ENCODE results near the gene MBNL1. TPM values are rescaled to one million over a fixed set of nuclear protein-coding genes. Genes with fewer than 3 reads are reported as not detected.

The MBNL1 gene
- total and polyA plus RNA-seq, 11 donors: 46.8 to 416 (median 189) TPM

DNA sequence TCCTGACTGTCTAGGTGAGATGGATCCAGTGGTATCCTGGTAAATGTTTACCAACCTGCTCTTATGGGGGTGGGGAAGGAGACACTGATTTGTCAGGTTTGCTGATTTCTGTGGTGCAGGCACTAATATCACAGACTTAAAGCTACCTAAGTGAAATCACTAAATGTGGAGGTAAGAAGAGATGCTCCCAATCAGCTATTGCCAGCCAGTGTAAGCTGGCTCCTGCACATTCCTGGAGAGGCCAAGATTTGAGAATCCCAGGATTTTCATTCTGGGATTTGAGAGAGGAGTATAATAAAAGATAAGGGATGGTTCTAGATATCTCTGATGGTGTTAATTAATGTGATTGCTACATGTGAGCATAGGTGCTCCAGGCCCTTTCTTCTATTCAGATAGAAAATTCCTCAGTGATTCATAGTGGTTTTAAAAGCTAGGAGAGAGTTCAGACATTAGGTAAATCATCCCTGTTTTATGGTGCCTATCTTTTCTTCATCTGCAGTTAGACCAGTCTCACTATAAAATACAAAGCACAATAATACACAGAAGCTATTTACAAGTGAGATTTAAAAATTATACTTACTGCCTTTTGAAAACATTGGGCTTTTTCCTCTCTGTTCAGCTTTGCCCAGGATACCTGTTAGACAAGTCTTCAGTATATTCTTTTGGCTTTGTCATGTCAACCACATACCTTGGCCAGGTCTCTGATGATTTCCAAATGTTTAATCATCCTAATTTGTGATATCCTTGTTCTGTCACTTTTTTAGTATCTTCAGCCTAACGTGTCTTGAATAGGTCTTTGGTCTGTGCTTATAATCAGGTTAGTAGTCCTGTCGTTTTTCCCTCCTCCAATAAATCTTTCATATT is 90.9 kb downstream of the MBNL1 start:
- no peak for DNase-seq
- Histone ChIP-seq H3K4me3 (no peak overlapping the region), H3K27me3 (no peaks in the 10 kb centered on the region), H3K9me3 (no peaks in the 10 kb centered on the region), H3K4me1 (peaks cover 0 to 88% (median 59%) of the 10 kb centered on the region in 12 donors), H3K27ac (peak overlapping the region in 2 of 12 donors; percentile 7 to 51), H3K36me3 (peaks cover 0 to 11% (median 0%) of the 10 kb centered on the region in 9 donors)
- ATAC-seq: no peak
- TF ChIP-seq, protein P1, sequence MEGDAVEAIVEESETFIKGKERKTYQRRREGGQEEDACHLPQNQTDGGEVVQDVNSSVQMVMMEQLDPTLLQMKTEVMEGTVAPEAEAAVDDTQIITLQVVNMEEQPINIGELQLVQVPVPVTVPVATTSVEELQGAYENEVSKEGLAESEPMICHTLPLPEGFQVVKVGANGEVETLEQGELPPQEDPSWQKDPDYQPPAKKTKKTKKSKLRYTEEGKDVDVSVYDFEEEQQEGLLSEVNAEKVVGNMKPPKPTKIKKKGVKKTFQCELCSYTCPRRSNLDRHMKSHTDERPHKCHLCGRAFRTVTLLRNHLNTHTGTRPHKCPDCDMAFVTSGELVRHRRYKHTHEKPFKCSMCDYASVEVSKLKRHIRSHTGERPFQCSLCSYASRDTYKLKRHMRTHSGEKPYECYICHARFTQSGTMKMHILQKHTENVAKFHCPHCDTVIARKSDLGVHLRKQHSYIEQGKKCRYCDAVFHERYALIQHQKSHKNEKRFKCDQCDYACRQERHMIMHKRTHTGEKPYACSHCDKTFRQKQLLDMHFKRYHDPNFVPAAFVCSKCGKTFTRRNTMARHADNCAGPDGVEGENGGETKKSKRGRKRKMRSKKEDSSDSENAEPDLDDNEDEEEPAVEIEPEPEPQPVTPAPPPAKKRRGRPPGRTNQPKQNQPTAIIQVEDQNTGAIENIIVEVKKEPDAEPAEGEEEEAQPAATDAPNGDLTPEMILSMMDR (IDR thresholded peaks at IDR 0.05): no peak
- no peak for TF ChIP-seq POLR2A (IDR thresholded peaks at IDR 0.05)
- WGBS, 4 donors: 37 to 48% (median 44%) methylated on average over 2 of the region's 2 CpGs
- intact Hi-C loops (cut with DNase I): no loop called here

DNA sequence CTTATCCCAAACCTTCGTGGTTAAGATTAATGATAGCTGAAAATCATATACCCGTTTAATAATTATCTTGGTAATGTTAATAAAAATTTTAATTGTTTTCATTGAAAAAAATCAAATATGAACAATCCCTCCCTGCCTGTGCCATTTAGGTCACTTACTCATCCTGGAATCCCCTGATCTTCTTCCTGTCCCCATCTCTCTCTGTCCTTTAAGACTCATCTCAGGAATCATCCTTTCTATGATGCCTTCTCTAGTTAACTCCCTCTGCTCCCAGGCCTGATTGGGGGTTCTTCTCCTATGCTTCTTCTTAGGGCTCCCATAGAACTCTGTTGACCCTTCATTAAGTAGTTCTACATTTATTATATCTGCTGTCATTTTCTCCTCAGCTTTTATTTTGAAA is 91.6 kb downstream of the MBNL1 start:
- peaks cover 0 to 93% (median 64%) of the 10 kb centered on the region in 12 donors for H3K4me1 ChIP-seq
- peaks cover 0 to 11% (median 0%) of the 10 kb centered on the region in 9 donors for H3K36me3 ChIP-seq
- no peaks in the 10 kb centered on the region for H3K9me3 ChIP-seq
- TF ChIP-seq POLR2A (IDR thresholded peaks at IDR 0.05): no peak
- TF ChIP-seq, protein P1 (IDR thresholded peaks at IDR 0.05): no peak
- H3K27ac ChIP-seq: peak overlapping the region in 1 of 12 donors; percentile 51
- no peak overlapping the region for H3K4me3 ChIP-seq
- no peaks in the 10 kb centered on the region for H3K27me3 ChIP-seq
- WGBS, 4 donors: 67 to 82% (median 76%) methylated on average over 2 of the region's 2 CpGs
- intact Hi-C loops (cut with DNase I): no loop called here
- DNase-seq: no peak
- no peak for ATAC-seq

DNA sequence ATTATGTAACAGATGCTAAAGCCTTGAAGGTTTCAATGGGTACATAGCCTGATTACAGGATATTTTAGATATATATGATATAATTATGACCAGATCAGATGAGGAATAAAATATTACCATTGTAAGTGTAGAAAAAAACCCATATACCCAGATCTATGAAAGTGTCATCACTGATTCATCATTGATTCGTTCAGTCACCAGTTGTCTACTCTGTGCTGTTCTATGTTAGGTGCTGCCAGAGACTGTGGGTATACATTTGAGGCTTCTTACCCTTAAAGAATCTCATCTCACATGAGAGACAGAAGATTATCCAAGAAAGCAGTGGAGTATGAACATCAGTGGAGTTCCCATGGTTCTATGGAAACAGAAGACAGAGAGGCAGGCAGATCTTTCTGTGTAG is 92.2 kb downstream of the MBNL1 start:
- Histone ChIP-seq H3K27ac (no peak overlapping the region), H3K27me3 (no peaks in the 10 kb centered on the region), H3K4me1 (peaks cover 0 to 93% (median 63%) of the 10 kb centered on the region in 12 donors), H3K9me3 (no peaks in the 10 kb centered on the region), H3K36me3 (peaks cover 0 to 11% (median 0%) of the 10 kb centered on the region in 9 donors), H3K4me3 (no peak overlapping the region)
- whole genome bisulfite sequencing, 4 donors: 89 to 98% (median 94%) methylated on average over 1 of the region's 1 CpG
- TF ChIP-seq, protein P1 (IDR thresholded peaks at IDR 0.05): no peak
- TF ChIP-seq POLR2A (IDR thresholded peaks at IDR 0.05): no peak
- intact Hi-C loops (cut with DNase I): no loop called here
- no peak for ATAC-seq
- DNase-seq: no peak

DNA sequence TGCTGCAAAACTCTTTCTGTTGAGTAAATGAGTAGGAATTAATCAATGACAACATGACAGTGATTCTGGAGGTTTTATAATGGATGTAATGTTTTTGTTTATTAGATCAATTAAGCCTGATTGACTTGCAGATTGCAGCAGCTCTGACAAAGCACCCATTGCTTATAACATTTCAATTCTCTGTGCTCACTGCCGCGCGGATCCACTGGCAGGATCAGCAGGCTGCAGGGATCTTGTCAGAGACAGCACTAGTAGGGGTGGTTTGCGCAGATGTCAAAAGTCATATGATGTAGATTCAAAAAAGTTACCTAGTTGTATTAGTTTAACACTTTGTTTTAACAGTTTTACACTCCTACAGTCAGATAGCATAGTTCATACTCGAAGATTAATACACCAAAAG is 93.4 kb downstream of the MBNL1 start:
- Histone ChIP-seq H3K27ac (peak overlapping the region in 1 of 12 donors; percentile 34), H3K4me1 (peaks cover 0 to 89% (median 65%) of the 10 kb centered on the region in 12 donors), H3K4me3 (no peak overlapping the region), H3K9me3 (peaks cover 0 to 2% (median 0%) of the 10 kb centered on the region in 12 donors), H3K36me3 (peaks cover 0 to 8% (median 0%) of the 10 kb centered on the region in 9 donors), H3K27me3 (no peaks in the 10 kb centered on the region)
- WGBS, 4 donors: 69 to 84% (median 77%) methylated on average over 5 of the region's 5 CpGs
- ATAC-seq (peak in 1 of 4 donors; percentile 27), DNase-seq (no peak)
- intact Hi-C loops (cut with DNase I): no loop called here
- no peak for TF ChIP-seq POLR2A (IDR thresholded peaks at IDR 0.05)
- TF ChIP-seq, protein P1 (IDR thresholded peaks at IDR 0.05): no peak
